ENCODE results near the gene CT47C1. TPM values are rescaled to one million over a fixed set of nuclear protein-coding genes. Genes with fewer than 3 reads are reported as not detected.

The CT47C1 gene
- total RNA-seq, 1 experiment from 2014 or later: not detected

GRCh38 chrX:119067023-119067739 is 5.6 kb upstream of the CT47C1 start:
- no TSS peak for BruUV-seq (replicated peaks)
- in situ Hi-C loops (cut with HindIII; ENCODE audit: low pct_unique_long_range_greater_than_20kb, low sequenced_read_pairs): no loop called here

GRCh38 chrX:119069128-119069527 is 3.7 kb upstream of the CT47C1 start:
- peaks cover 4% of the 10 kb centered on the region; the same call in 1 of the 2 replicates for H3K4me1 ChIP-seq (ENCODE audit: control insufficient read depth, insufficient read depth, low read length)
- H3K36me3 ChIP-seq (ENCODE audit: control insufficient read depth, insufficient read depth, low read length): no peaks in the 10 kb centered on the region
- CTCF ChIA-PET: no interaction called here
- H3K27ac ChIP-seq (ENCODE audit: low read length): no peak overlapping the region
- POLR2A ChIA-PET: no interaction called here
- no TSS peak for BruUV-seq (replicated peaks)
- intact Hi-C loops (cut with micrococcal nuclease; ENCODE audit: unreplicated experiment): no loop called here
- in situ Hi-C loops (cut with HindIII; ENCODE audit: low pct_unique_long_range_greater_than_20kb, low sequenced_read_pairs): no loop called here
- no peak overlapping the region for H3K4me3 ChIP-seq (ENCODE audit: low read depth in 2 of 2, low read length in 2 of 2)
- DNase-seq (ENCODE audit: low read depth, low spot score) (no peak), ATAC-seq (no peak)
- H3K9me3 ChIP-seq (ENCODE audit: control insufficient read depth, insufficient read depth, low read depth, low read length): no peaks in the 10 kb centered on the region
- H3K27me3 ChIP-seq (ENCODE audit: control insufficient read depth, insufficient read depth, low read length): no peaks in the 10 kb centered on the region
- TF ChIP-seq REST (IDR thresholded peaks at IDR 0.05; ENCODE audit: insufficient read depth in 1 of 2, low read depth in 2 of 2, low read length in 1 of 2) (no peak), SIN3A (IDR thresholded peaks at IDR 0.05; ENCODE audit: borderline replicate concordance, insufficient read depth, low read depth, low read length) (no peak), POLR2AphosphoS5 (IDR thresholded peaks at IDR 0.05; ENCODE audit: low read depth, low read length) (no peak), TCF7L2 (IDR thresholded peaks at IDR 0.05; ENCODE audit: low read depth, low read length) (no peak), CTCF (IDR thresholded peaks at IDR 0.05) (no peak)

More at GRCh38 chrX:119067023-119067739, 5.6 kb upstream of the CT47C1 start:
- Histone ChIP-seq H3K4me3 (ENCODE audit: low read depth in 2 of 2, low read length in 2 of 2) (no peak overlapping the region), H3K4me1 (ENCODE audit: control insufficient read depth, insufficient read depth, low read length) (peaks cover 4% of the 10 kb centered on the region; the same call in 1 of the 2 replicates), H3K36me3 (ENCODE audit: control insufficient read depth, insufficient read depth, low read length) (no peaks in the 10 kb centered on the region), H3K27me3 (ENCODE audit: control insufficient read depth, insufficient read depth, low read length) (no peaks in the 10 kb centered on the region), H3K27ac (ENCODE audit: low read length) (0 out of 2 replicates have a peak overlapping the region, but pooled peaks have one; percentile 49), H3K9me3 (ENCODE audit: control insufficient read depth, insufficient read depth, low read depth, low read length) (no peaks in the 10 kb centered on the region)
- ChIA-PET CTCF (interaction anchor here (0.6 to 1.3 kb wide), 9 partner anchors 8 to 572 kb away, joined by 3 to 6 read pairs (median 4); partner anchors contain the start of gene DOCK11), POLR2A (interaction anchor here (0.6 kb wide), 1 partner anchor 90 kb away, joined by 3 read pairs; no protein-coding TSS in a partner anchor)
- TF ChIP-seq CTCF (IDR thresholded peaks at IDR 0.05) (peak; percentile 79), SIN3A (IDR thresholded peaks at IDR 0.05; ENCODE audit: borderline replicate concordance, insufficient read depth, low read depth, low read length) (no peak), POLR2AphosphoS5 (IDR thresholded peaks at IDR 0.05; ENCODE audit: low read depth, low read length) (no peak)
- ATAC-seq (peak; percentile 88), DNase-seq (ENCODE audit: low read depth, low spot score) (peak; percentile 36)
- intact Hi-C loops (cut with micrococcal nuclease; ENCODE audit: unreplicated experiment): loop anchor here (1.0 kb wide), 1 partner anchor 220 kb away; no protein-coding TSS in a partner anchor
